ENCODE results near the gene DCLRE1B. TPM values are rescaled to one million over a fixed set of nuclear protein-coding genes. Genes with fewer than 3 reads are reported as not detected.

Gene DCLRE1B
- polyA plus RNA-seq, 1 donor (not counting 4 experiments of a cell fraction or from before 2014, with no cell fraction given): 5.4 TPM

DNA sequence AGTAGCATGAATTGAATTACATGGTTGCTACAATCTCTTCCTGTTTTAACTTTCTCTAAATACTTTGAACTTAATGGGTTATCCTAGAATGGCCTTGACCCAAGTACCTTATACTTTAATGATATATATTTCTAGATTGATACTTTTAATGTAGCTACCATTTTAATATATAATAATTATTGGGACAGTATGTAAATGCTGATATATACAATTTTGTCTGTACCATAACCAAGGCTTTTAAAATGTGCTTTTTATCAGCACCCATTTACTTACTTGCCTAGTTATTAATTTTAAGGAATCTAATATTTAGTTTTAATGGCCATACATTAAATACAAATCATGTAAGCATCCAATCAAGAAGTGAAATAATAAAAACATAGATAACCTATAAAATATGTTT, 37.4 kb downstream of the DCLRE1B start:
- H3K27ac ChIP-seq (ENCODE audit: control insufficient read depth, insufficient read depth, low read length): no peak overlapping the region
- H3K4me2 ChIP-seq (ENCODE audit: control insufficient read depth, extremely low read depth, insufficient read depth, low read depth, low read length): no peak overlapping the region
- no peak for DNase-seq (ENCODE audit: low read depth, low spot score)
- H2AFZ ChIP-seq (ENCODE audit: control insufficient read depth, low read length): no peak overlapping the region
- H3K79me2 ChIP-seq (ENCODE audit: control insufficient read depth, insufficient read depth, low read length): peaks cover 60% of the 10 kb centered on the region
- H4K20me1 ChIP-seq (ENCODE audit: control insufficient read depth, extremely low read depth, insufficient read depth, low read length): no peaks in the 10 kb centered on the region
- no peaks in the 10 kb centered on the region for H3K27me3 ChIP-seq (ENCODE audit: control insufficient read depth, extremely low read depth, insufficient read depth, low read length)
- no peak for FAIRE-seq
- no peak overlapping the region for H3K9ac ChIP-seq (ENCODE audit: control insufficient read depth, extremely low read depth, insufficient read depth, low read length)
- dilution Hi-C loops (cut with MboI; ENCODE audit: extremely low pct_ligation_motif_present, low sequenced_read_pairs): no loop called here
- peaks cover 2% of the 10 kb centered on the region for H3K9me1 ChIP-seq (ENCODE audit: control insufficient read depth, extremely low read depth, insufficient read depth, low read length)
- H3K36me3 ChIP-seq (ENCODE audit: control insufficient read depth in 2 of 2, extremely low read depth in 1 of 2, insufficient read depth in 2 of 2, low read length in 2 of 2): peaks cover 4 to 13% of the 10 kb centered on the region in 2 experiments
- no peaks in the 10 kb centered on the region for H3K4me1 ChIP-seq (ENCODE audit: control insufficient read depth, extremely low read depth, insufficient read depth, low read length)
- H3K9me3 ChIP-seq (ENCODE audit: control insufficient read depth, low read depth, low read length): no peaks in the 10 kb centered on the region
- no peak for TF ChIP-seq EZH2 (IDR thresholded peaks at IDR 0.05; ENCODE audit: low read length)
- no peak for TF ChIP-seq CTCF (optimal IDR thresholded peaks at IDR 0.05 in 1 of 3, IDR thresholded peaks at IDR 0.05 in 1 of 3, conservative IDR thresholded peaks at IDR 0.05 in 1 of 3; ENCODE audit: extremely low read depth in 1 of 3, insufficient read depth in 2 of 3, low read length in 3 of 3)
- no peak overlapping the region for H3K4me3 ChIP-seq (ENCODE audit: control insufficient read depth in 2 of 3, extremely low read depth in 1 of 3, insufficient read depth in 2 of 3, low read depth in 1 of 3, low read length in 3 of 3)

- TF ChIP-seq CTCF (optimal IDR thresholded peaks at IDR 0.05 in 1 of 3, IDR thresholded peaks at IDR 0.05 in 1 of 3, conservative IDR thresholded peaks at IDR 0.05 in 1 of 3; ENCODE audit: extremely low read depth in 1 of 3, insufficient read depth in 2 of 3, low read length in 3 of 3): no peak
- no peak for TF ChIP-seq EZH2 (IDR thresholded peaks at IDR 0.05; ENCODE audit: low read length)
- DNase-seq (ENCODE audit: low read depth, low spot score): no peak
- Histone ChIP-seq H3K9me1 (ENCODE audit: control insufficient read depth, extremely low read depth, insufficient read depth, low read length) (no peaks in the 10 kb centered on the region), H3K4me3 (ENCODE audit: control insufficient read depth in 2 of 3, extremely low read depth in 1 of 3, insufficient read depth in 2 of 3, low read depth in 1 of 3, low read length in 3 of 3) (no peak overlapping the region), H4K20me1 (ENCODE audit: control insufficient read depth, extremely low read depth, insufficient read depth, low read length) (no peaks in the 10 kb centered on the region), H3K4me1 (ENCODE audit: control insufficient read depth, extremely low read depth, insufficient read depth, low read length) (no peaks in the 10 kb centered on the region), H3K36me3 (ENCODE audit: control insufficient read depth in 2 of 2, extremely low read depth in 1 of 2, insufficient read depth in 2 of 2, low read length in 2 of 2) (peaks cover 4 to 13% of the 10 kb centered on the region in 2 experiments), H3K9me3 (ENCODE audit: control insufficient read depth, low read depth, low read length) (no peaks in the 10 kb centered on the region), H3K27me3 (ENCODE audit: control insufficient read depth, extremely low read depth, insufficient read depth, low read length) (no peaks in the 10 kb centered on the region), H3K79me2 (ENCODE audit: control insufficient read depth, insufficient read depth, low read length) (peaks cover 56% of the 10 kb centered on the region), H3K9ac (ENCODE audit: control insufficient read depth, extremely low read depth, insufficient read depth, low read length) (no peak overlapping the region), H3K4me2 (ENCODE audit: control insufficient read depth, extremely low read depth, insufficient read depth, low read depth, low read length) (no peak overlapping the region), H2AFZ (ENCODE audit: control insufficient read depth, low read length) (no peak overlapping the region), H3K27ac (ENCODE audit: control insufficient read depth, insufficient read depth, low read length) (no peak overlapping the region)
- FAIRE-seq: no peak
- dilution Hi-C loops (cut with MboI; ENCODE audit: extremely low pct_ligation_motif_present, low sequenced_read_pairs): no loop called here
These were observed 38.1 kb downstream of the DCLRE1B start for GRCh38 chr1:113943028-113943811.
